Vagina (tissue), 2 donors: ENCODE data around the gene USP25.

Source experiments
- CTCF ChIP-seq, 3 experiments: fragments of 450-650 bp in 2 of 3; fragments of 200-600 bp in 1 of 3; sonication (generic) in 1 of 3; IDR thresholded peaks; one replicate each; pipeline ENCODE4 v1.5.1; 2017 to 2019; ENCODE audit warnings: antibody characterized with exemption in 3 of 3, mild to moderate bottlenecking in 2 of 3, moderate library complexity in 2 of 3
- POLR2A ChIP-seq, 2 donors: fragments of 450-650 bp; IDR thresholded peaks; one replicate each; pipeline ENCODE4 v1.6.1; 2017; ENCODE audit warnings: antibody characterized with exemption in 2 of 2, mild to moderate bottlenecking in 2 of 2, moderate library complexity in 2 of 2
- POLR2AphosphoS5 ChIP-seq, 2 donors: sonication (generic); formaldehyde crosslinking; IDR thresholded peaks; one replicate each; pipeline ENCODE4 v1.9.0; 2017; ENCODE audit warnings: antibody characterized with exemption in 2 of 2, mild to moderate bottlenecking in 2 of 2, low read depth in 1 of 2; ENCODE audit not compliant: insufficient read depth in 1 of 2

GRCh38 chr21:15875286-15875685, 145.5 kb downstream of the USP25 start:
- no peak for TF ChIP-seq CTCF (IDR thresholded peaks at IDR 0.05)
- no peak for TF ChIP-seq POLR2AphosphoS5 (IDR thresholded peaks at IDR 0.05; ENCODE audit: insufficient read depth in 1 of 2, low read depth in 1 of 2)
- no peak for TF ChIP-seq POLR2A (IDR thresholded peaks at IDR 0.05)
